DND-41 (cell line): ENCODE results near the gene VWF.

Experiments
- ATAC-seq: fragments of 200-7000 bp; cut with Tn5 transposase; 3 replicates; pipeline ENCODE4 v1.9.1; 2021; ENCODE audit warnings: low read depth; ENCODE audit not compliant: insufficient read depth
- DNase-seq: peaks from one replicate; pipeline ENCODE4 v3.0.0-alpha.2; 2020
- H2AFZ ChIP-seq: 2 replicates; pipeline ENCODE4 v1.6.0; 2012; ENCODE audit warnings: low read depth, low read length
- H3K27ac ChIP-seq: 2 replicates; pipeline ENCODE4 v1.5.1; 2012; ENCODE audit warnings: low read length, inconsistent platforms
- H3K27me3 ChIP-seq: fragments of 200-600 bp; sonication (generic); 2 replicates; pipeline ENCODE4 v1.6.0; 2012; ENCODE audit warnings: low read length, mild to moderate bottlenecking, inconsistent platforms; ENCODE audit not compliant: insufficient read depth, poor library complexity
- H3K36me3 ChIP-seq: 2 replicates; pipeline ENCODE4 v1.5.1; 2012; ENCODE audit warnings: low read length, inconsistent platforms; ENCODE audit not compliant: insufficient read depth
- H3K4me1 ChIP-seq: 2 replicates; pipeline ENCODE4 v1.5.1; 2012; ENCODE audit warnings: mild to moderate bottlenecking, low read length; ENCODE audit not compliant: insufficient read depth
- H3K4me2 ChIP-seq: 2 replicates; pipeline ENCODE4 v1.6.0; 2012; ENCODE audit warnings: mild to moderate bottlenecking, moderate library complexity, low read length, inconsistent platforms; ENCODE audit not compliant: insufficient read depth
- H3K4me3 ChIP-seq, 2 experiments: fragments of 200-600 bp in 1 of 2; shearing (Covaris generic) in 1 of 2; 2 replicates each; pipeline ENCODE4 v1.5.1; 2012 to 2016; ENCODE audit warnings: inconsistent platforms in 2 of 2, low read length in 2 of 2, mild to moderate bottlenecking in 2 of 2, low read depth in 1 of 2, moderate library complexity in 1 of 2
- H3K79me2 ChIP-seq: 2 replicates; pipeline ENCODE4 v1.6.0; 2012; ENCODE audit warnings: low read length, inconsistent platforms; ENCODE audit not compliant: insufficient read depth
- H3K9ac ChIP-seq: 2 replicates; pipeline ENCODE4 v1.6.0; 2012; ENCODE audit warnings: low read depth, mild to moderate bottlenecking, inconsistent platforms, low read length, moderate library complexity
- H3K9me3 ChIP-seq: 2 replicates; pipeline ENCODE4 v1.5.1; 2012; ENCODE audit warnings: low read length, moderate library complexity, mild to moderate bottlenecking, inconsistent platforms; ENCODE audit not compliant: insufficient read depth, severe bottlenecking
- H4K20me1 ChIP-seq: 2 replicates; pipeline ENCODE4 v1.6.0; 2012; ENCODE audit warnings: low read length; ENCODE audit not compliant: insufficient read depth
- EZH2 ChIP-seq: IDR thresholded peaks from 3 replicates; pipeline ENCODE4 v1.6.1; 2012; ENCODE audit warnings: borderline replicate concordance, low read depth, mild to moderate bottlenecking, moderate library complexity, low read length, inconsistent platforms; ENCODE audit not compliant: severe bottlenecking
- TF ChIP-seq, protein P1 (sequence below): IDR thresholded peaks from 2 replicates; pipeline ENCODE4 v1.5.1; 2012; ENCODE audit warnings: borderline replicate concordance, low read length, moderate library complexity, mild to moderate bottlenecking; ENCODE audit not compliant: poor library complexity, severe bottlenecking; ENCODE audit errors: extremely low read depth

Gene VWF

DNA sequence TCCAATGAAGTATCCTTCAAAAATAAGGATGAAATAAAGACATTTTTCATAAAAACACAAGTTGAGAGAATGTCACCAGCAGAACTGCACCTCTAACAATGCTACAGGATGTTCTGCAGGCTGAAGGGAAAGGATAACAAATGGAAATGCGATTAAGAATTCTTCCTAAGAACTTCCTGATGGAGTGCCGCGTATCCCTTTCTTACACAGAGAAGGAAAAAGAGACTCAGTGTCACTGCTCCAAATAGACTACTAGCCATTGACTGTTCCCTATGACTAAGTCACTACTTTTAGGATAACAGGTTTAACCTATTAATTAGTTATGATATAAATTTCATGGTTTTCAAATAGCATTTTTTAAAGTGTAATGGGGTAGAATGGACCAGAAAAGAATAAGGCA is 182.6 kb downstream of the VWF start:
- no peak overlapping the region for H3K4me2 ChIP-seq
- peaks cover 30% of the 10 kb centered on the region for H3K27me3 ChIP-seq
- TF ChIP-seq EZH2: no peak
- TF ChIP-seq, protein P1, sequence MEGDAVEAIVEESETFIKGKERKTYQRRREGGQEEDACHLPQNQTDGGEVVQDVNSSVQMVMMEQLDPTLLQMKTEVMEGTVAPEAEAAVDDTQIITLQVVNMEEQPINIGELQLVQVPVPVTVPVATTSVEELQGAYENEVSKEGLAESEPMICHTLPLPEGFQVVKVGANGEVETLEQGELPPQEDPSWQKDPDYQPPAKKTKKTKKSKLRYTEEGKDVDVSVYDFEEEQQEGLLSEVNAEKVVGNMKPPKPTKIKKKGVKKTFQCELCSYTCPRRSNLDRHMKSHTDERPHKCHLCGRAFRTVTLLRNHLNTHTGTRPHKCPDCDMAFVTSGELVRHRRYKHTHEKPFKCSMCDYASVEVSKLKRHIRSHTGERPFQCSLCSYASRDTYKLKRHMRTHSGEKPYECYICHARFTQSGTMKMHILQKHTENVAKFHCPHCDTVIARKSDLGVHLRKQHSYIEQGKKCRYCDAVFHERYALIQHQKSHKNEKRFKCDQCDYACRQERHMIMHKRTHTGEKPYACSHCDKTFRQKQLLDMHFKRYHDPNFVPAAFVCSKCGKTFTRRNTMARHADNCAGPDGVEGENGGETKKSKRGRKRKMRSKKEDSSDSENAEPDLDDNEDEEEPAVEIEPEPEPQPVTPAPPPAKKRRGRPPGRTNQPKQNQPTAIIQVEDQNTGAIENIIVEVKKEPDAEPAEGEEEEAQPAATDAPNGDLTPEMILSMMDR: no peak
- H3K9ac ChIP-seq: no peak overlapping the region
- H4K20me1 ChIP-seq: no peaks in the 10 kb centered on the region
- H3K36me3 ChIP-seq: no peaks in the 10 kb centered on the region
- no peaks in the 10 kb centered on the region for H3K9me3 ChIP-seq
- no peak overlapping the region for H3K4me3 ChIP-seq
- no peaks in the 10 kb centered on the region for H3K79me2 ChIP-seq
- ATAC-seq (no peak), DNase-seq (no peak)
- no peak overlapping the region for H3K27ac ChIP-seq
- H2AFZ ChIP-seq: no peak overlapping the region
- H3K4me1 ChIP-seq: no peaks in the 10 kb centered on the region

DNA sequence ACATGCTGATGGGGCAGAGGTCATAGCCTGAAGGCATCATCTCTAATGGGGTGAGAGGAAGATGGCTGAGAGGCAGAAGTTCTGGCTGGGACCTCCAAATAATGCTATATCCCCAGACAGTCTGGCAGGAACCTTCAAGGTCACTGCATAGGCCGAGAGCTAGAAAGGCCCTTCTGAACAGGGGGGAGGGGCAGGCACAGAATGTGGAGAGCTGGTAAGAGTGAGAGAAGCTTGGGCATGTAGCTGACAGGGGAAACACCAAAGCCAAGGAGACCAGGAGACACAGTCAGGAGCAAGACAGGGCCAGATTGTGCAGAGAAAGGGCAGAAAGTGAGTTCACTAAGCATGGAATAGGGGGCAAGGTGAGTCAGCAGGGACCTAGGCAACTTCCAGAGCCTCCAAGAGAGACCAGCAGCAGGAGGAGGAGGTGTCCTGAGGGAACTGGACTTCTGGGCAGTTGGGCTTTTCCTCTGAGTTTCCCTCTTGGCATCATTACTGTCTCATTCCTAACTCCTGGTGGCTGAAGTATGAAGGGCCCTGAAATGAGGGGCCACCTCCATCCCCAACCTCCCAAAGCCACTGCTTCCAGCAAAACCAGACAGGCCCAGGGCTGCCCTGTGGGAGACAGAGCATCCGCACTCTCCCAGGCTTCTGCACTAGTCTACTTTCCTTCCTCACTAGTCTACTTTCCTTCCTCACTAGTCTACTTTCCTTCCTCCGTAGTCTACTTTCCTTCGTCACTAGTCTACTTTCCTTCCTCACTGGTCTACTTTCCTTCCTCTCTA is 196.5 kb downstream of the VWF start:
- H3K4me1 ChIP-seq: no peaks in the 10 kb centered on the region
- no peaks in the 10 kb centered on the region for H3K9me3 ChIP-seq
- TF ChIP-seq, protein P1: no peak
- TF ChIP-seq EZH2: no peak
- no peak overlapping the region for H3K4me2 ChIP-seq
- DNase-seq (no peak), ATAC-seq (no peak)
- no peak overlapping the region for H3K9ac ChIP-seq
- H3K79me2 ChIP-seq: no peaks in the 10 kb centered on the region
- no peaks in the 10 kb centered on the region for H3K36me3 ChIP-seq
- H3K27me3 ChIP-seq: no peaks in the 10 kb centered on the region
- no peak overlapping the region for H3K27ac ChIP-seq
- no peaks in the 10 kb centered on the region for H4K20me1 ChIP-seq
- H3K4me3 ChIP-seq: no peak overlapping the region
- H2AFZ ChIP-seq: no peak overlapping the region

DNA sequence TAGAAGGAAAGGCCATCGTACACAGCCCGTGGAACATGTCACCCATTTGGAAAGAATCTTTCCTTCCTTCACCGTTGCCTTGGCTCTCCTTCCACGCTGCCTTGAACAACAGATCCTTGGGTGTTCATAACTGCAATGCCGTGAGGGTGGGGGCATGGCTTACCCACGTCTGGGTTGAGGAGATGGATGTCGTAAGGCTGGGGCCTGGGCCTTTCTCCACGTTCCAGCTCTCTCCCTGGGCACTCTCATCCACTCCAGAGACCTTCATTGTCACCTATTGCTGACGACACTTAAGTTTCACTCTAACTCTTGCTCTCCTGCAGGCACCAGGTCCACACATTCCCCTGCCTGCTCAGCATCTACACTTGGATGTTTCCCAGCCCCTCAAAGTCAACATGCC is 198.8 kb downstream of the VWF start:
- DNase-seq: no peak
- no peaks in the 10 kb centered on the region for H3K9me3 ChIP-seq
- no peaks in the 10 kb centered on the region for H3K36me3 ChIP-seq
- no peaks in the 10 kb centered on the region for H4K20me1 ChIP-seq
- no peak overlapping the region for H3K27ac ChIP-seq
- no peaks in the 10 kb centered on the region for H3K27me3 ChIP-seq
- no peaks in the 10 kb centered on the region for H3K79me2 ChIP-seq
- no peak overlapping the region for H2AFZ ChIP-seq
- H3K4me1 ChIP-seq: no peaks in the 10 kb centered on the region
- H3K4me2 ChIP-seq: no peak overlapping the region
- ATAC-seq: no peak
- no peak overlapping the region for H3K4me3 ChIP-seq
- H3K9ac ChIP-seq: no peak overlapping the region
- TF ChIP-seq, protein P1: no peak
- no peak for TF ChIP-seq EZH2

DNA sequence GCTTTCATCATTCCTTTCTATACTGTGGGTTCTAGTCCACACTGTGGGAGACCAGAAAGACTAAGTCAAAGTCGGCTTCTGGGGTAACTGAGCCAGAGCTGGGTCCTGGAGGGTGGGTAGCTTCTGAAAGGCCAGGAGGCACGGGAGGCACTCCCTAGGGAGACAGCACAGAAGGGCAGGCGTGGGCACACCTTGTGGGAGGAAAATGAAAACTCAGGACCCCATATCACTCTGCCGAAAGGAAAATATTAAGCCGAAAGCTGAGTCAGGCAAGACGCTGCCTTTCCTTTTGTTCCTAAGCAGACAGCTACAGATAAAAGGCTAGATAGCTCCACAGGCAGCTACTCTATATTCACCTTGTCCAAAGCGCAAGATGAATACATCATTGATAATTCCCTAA is 200.1 kb downstream of the VWF start:
- no peaks in the 10 kb centered on the region for H3K9me3 ChIP-seq
- ATAC-seq (no peak), DNase-seq (no peak)
- H3K27me3 ChIP-seq: no peaks in the 10 kb centered on the region
- H3K4me2 ChIP-seq: no peak overlapping the region
- H3K36me3 ChIP-seq: no peaks in the 10 kb centered on the region
- no peak overlapping the region for H3K9ac ChIP-seq
- no peak for TF ChIP-seq EZH2
- TF ChIP-seq, protein P1: no peak
- no peaks in the 10 kb centered on the region for H3K79me2 ChIP-seq
- no peaks in the 10 kb centered on the region for H4K20me1 ChIP-seq
- no peaks in the 10 kb centered on the region for H3K4me1 ChIP-seq
- H3K4me3 ChIP-seq: no peak overlapping the region
- no peak overlapping the region for H2AFZ ChIP-seq
- no peak overlapping the region for H3K27ac ChIP-seq
